Renal cortical epithelial cell (primary cell): ENCODE results near the gene COX7B2. TPM values are rescaled to one million over a fixed set of nuclear protein-coding genes. Genes with fewer than 3 reads are reported as not detected.
A peak's percentile ranks its signal among the peaks of the same experiment; 100 is the strongest.

Experiments
- DNase-seq: peaks from one replicate; pipeline ENCODE4 v3.0.0-alpha.2; 2011; ENCODE audit warnings: low read depth
- total RNA-seq: library from RNA; depleted of rRNA; stranded (reverse); fragments of >200 nt; gene quantifications from 2 replicates; pipeline ENCODE4 v1.2.3, GENCODE V29; 2014

The COX7B2 gene
- total RNA-seq, 1 donor from 2014 or later: not detected

DNA sequence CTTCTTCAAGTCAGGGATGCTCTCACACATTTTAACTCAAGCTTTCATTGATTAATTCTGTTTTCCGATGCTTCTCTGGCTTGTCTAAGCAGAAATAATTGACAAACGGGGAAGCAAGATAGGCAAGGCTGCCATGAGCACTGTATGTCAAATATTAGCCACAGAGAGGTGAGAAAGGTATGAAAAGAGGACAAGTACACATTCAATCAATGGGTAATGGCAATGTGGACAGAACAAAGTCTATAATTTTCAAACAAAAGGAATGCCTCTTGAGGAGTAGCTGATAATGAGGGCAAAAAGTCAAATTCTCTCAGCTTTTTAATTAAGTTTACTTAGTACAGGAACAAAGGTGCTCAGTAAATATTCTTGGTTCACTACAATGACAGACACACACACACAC, 19.6 kb downstream of the COX7B2 start:
- DNase-seq: no peak

- DNase-seq: peak; percentile 18
Measured at GRCh38 chr4:46886711-46887110, 22.3 kb downstream of the COX7B2 start.

- no peak for DNase-seq
Measured at GRCh38 chr4:46878641-46879040, 30.4 kb downstream of the COX7B2 start.

DNA sequence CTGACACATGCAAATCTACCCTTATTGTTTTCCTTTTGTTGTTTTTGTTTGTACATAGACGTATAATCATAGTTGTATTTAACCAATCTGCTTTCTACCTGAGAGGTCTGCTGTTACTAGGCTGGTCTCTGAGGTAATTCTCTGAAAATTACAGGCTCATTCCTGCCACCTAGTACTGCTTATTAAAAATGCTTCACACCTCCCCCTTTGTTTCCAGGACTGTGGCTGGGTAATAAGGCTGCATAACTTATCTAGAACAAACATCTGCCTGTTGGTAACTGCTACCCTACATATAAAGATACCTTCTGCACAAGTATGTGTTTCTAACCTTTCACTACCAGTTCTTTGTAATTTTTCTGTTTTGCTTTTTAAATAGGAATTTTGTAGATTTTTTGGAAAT, 34.2 kb downstream of the COX7B2 start:
- DNase-seq: no peak

- no peak for DNase-seq
Measured at GRCh38 chr4:46870411-46870810, 38.6 kb downstream of the COX7B2 start.

GRCh38 chr4:46856333-46856732, 52.7 kb downstream of the COX7B2 start:
- no peak for DNase-seq

DNA sequence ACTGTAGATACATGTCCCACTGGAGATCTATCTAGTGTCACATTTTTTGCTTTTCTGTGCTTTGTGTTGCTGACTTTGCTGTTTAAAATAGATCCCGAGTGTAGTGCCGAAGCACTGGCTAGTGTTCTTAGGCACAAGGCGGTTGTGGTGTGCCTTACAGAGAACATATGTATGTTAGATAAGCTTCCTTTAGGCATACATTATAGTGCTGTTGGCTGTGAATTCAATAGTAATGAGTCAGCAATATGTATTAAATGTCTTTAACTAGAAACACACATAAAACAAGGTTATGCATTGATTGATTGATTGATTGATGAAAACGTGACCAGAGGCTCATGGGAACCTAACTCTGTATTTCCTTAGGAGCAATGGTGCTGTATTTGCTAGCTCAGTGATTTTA, 56.2 kb downstream of the COX7B2 start:
- DNase-seq: no peak

DNA sequence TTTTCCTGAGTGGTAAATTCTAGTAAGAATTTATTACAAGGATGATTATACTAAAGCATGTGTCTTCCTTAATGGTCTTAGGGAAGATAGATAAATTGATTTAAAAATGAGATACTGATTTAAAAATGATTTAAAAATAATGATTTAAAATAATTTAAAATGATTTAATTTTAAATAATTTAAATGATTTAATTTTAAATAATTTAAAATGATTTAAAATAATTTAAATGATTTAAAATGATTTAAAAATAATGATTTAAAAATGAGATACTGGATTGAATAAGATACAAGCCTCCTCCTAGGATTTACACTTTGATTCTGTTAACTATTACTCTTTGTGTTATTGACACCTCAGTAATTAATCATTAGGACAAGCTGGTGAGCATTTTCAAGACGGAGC, 59.0 kb downstream of the COX7B2 start:
- no peak for DNase-seq

- DNase-seq: peak; percentile 48
Measured at GRCh38 chr4:46844325-46844917, 64.6 kb downstream of the COX7B2 start.

DNA sequence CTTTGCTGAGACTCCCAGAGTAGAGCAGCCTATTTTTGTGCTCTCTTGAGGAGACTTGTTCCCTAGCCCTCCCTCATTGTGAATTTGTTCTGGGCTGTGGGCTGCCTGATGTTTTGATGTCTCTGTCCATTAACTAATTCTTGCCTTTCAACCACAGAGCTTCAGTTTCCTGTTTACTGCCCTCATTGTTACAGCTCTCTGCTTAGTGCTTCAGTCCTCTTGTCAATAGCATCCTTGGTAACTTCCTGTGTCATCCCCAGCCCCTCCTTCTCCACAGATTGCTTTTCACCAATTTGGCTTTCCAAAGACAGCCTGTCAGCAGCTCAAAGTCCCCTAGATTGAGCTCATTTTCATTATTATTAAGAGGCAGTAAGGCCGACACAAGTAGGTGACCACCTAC, 69.9 kb downstream of the COX7B2 start:
- DNase-seq: no peak

GRCh38 chr4:46837639-46838038, 71.4 kb downstream of the COX7B2 start:
- DNase-seq: no peak

- no peak for DNase-seq
Measured at GRCh38 chr4:46836584-46836983, 72.5 kb downstream of the COX7B2 start.

GRCh38 chr4:46830971-46831454, 78.0 kb downstream of the COX7B2 start:
- DNase-seq: no peak

DNA sequence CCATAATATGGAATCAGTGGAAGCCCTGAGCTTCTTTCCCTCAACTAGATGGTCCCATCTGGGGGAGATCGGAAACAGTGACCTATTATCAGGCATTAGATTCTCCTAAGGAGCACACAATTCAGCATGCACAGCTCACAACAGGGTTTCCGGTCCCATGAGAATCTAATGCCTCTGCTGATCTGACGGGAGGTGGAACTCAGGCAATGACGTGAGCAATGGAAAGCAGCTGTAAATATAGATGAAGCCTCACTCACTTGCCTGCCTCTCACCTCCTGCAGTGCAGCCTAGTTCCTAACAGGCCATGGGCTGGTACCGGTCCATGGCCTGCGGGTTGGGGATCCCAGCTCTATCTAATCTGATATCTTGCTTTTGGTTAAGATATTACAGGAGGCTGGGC, 88.9 kb downstream of the COX7B2 start:
- DNase-seq: no peak

GRCh38 chr4:46819095-46819494, 90.0 kb downstream of the COX7B2 start:
- DNase-seq: no peak

DNA sequence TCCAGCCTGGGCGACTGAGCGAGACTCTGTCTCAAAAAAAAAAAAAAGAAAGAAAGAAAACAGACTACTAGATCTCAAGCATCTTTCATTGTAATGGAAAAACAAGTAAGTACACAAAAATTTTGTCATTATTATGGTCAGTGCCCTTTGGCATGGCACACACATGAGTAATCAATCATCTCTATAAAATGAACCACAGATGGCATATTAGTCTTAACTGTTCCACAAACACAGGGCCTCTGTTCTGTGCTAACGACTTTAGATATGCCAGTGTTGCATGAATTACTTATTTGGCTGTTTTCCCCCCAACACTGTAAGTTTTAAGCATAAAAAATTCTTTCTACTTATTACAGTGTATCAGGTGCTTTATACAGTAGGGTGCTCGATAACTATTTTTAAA, 90.4 kb downstream of the COX7B2 start:
- no peak for DNase-seq

- no peak for DNase-seq
Measured at GRCh38 chr4:46817806-46818205, 91.2 kb downstream of the COX7B2 start.

GRCh38 chr4:46804781-46805413, 104.1 kb downstream of the COX7B2 start:
- no peak for DNase-seq

GRCh38 chr4:46793036-46793435, 116.0 kb downstream of the COX7B2 start:
- DNase-seq: no peak

DNA sequence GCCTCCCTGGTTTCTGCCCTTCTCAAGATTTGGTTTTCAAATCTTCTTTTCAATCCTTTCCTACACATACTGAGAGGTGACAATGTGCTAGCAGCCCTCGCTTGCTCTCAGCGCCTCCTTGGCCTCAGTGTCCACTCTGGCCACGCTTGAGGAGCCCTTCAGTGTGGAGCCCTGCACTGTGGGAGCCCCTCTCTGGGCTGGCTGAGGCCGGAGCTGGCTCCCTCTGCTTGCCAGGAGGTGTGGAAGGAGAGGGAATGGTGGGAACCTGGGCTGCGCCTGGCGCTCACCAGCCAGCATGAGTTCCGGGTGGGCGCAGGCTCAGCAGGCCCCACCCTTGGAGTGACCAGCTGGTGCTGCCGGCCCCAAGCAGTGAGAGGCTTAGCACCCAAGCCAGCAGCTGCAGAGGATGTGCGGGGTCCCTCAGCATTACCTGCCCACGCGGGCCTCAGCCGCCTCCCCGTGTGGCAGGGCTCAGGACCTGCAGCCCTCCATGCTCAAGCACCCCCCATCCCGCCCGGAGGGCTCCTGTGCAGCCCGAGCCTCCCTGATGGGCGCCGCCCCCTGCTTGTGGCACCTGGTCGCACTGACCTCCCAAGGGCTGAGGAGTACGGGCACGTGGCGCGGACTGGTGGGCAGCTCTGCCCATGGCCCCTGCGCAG, 127.5 kb downstream of the COX7B2 start:
- DNase-seq: no peak

- DNase-seq: no peak
Measured at GRCh38 chr4:46765465-46765864, 143.6 kb downstream of the COX7B2 start.

DNA sequence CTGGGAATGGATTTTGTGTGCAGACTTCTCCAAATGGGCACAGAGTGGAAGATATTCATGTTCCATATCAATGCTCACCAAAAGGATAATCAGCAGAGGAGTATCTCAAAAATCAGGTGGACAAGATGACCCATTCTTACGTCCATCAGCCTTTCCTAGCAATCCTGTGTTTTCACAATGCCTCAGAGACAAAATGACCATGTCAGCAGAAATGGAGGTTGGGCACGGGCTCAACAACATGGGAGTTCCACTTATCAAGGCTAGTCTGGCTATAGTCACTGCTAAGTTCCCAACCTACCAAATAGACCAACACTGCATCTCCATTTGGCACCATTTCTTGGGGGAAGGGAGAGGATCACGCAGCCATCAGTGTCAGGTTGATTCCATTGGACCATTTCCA, 179.0 kb downstream of the COX7B2 start:
- DNase-seq: no peak

GRCh38 chr4:46720055-46720454, 189.0 kb downstream of the COX7B2 start:
- DNase-seq: no peak
